GM21576 (cell line): Measurements from ENCODE around the gene PRRX1.

Experiments used
- ATAC-seq: cut with Tn5 transposase; IDR thresholded peaks from one replicate; pipeline ENCODE4 v1.9.1; 2021; ENCODE audit warnings: mild to moderate bottlenecking, moderate library complexity; ENCODE audit not compliant: unreplicated experiment

The PRRX1 gene

DNA sequence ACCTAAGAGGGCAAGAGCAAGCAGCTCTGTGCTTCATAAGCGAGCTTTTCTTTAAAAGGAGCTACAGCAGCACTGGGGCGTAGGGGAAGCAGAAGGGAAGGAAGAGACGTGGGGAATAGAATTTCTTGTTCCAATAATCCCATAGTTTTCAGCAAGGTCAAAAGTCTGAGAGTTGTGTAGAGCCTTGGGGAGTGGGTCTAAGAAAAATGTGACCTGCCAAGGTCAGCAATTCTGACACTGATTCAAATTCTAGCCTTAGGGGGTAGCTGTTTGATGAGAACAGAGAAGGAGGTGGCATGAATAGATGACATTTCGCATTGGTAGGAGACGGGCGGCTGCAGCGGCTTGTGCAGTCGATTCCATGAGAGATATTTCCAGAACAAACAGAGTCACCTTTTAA lies 22.4 kb downstream of the PRRX1 start:
- no peak for ATAC-seq

- ATAC-seq = no peak
These were observed 23.7 kb downstream of the PRRX1 start for GRCh38 chr1:170687621-170688020.

GRCh38 chr1:170691258-170691657 lies 27.3 kb downstream of the PRRX1 start:
- no peak for ATAC-seq

DNA sequence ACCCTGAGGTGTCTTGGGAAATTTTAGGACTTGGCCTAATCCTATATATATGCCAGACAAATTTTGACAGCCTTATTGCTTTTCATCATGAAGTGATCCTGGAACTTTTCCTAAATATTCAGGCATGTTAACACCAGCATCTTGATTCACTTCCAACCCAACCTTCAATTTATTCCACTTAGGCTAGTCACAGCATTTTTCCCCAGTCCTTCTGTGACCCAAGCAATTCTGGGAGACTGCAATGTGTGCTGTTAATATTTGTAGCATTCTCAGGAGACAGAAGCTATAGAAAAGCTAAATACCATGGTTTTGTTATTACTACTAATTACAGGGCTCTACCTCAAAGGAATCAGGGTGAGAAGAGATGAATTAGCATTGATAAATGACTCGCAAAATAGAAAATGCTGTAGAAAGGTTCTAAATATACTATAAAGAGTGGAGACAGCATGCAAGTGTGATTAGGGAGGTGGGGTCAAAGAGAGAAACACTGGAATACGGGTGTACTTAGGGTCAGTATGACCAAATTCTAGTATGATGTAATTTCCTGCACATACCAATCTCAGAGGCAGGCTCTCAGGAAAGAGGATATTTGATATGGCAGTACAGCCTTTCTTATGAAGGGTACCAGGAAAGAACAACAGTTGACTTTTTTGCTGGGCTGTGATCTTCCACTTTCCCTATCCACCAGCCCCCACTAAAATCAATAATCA lies 29.1 kb downstream of the PRRX1 start:
- ATAC-seq = no peak

DNA sequence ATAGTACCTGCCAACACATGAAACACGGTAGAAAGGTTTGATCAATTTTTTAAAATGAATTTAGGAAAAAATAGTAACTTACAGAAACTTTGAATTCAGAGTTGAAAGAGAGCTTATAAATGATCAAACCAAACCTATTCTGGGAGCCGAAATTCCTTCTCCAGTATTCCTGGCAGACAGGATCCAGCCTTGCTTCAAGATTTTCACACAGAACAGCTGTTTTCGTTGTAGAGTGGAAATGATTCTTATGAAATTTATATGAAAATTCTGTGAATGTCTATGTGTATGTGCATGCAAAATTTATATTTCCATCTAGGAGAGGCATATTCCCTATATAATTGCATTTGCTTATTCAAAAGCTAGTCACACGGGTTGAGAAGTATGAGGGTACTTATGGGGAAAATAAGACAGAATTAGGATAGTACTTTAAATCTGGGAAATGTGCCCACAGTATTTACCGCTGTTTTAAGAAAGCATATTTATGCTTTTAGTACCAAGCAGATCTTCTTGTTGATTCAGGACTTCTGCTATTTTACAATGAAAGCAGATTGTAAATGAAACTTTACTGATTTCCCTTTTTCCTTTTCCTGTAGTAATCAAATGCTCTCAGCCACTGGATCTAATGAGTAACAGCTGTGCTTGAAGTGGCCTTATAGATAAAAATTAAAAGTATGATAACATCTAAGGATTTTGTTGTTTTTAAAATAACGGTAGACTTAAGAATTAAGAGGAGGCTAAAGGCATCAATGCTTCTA lies 30.4 kb downstream of the PRRX1 start:
- no peak for ATAC-seq

- no peak for ATAC-seq
These were observed 32.1 kb downstream of the PRRX1 start for GRCh38 chr1:170695955-170696590.

DNA sequence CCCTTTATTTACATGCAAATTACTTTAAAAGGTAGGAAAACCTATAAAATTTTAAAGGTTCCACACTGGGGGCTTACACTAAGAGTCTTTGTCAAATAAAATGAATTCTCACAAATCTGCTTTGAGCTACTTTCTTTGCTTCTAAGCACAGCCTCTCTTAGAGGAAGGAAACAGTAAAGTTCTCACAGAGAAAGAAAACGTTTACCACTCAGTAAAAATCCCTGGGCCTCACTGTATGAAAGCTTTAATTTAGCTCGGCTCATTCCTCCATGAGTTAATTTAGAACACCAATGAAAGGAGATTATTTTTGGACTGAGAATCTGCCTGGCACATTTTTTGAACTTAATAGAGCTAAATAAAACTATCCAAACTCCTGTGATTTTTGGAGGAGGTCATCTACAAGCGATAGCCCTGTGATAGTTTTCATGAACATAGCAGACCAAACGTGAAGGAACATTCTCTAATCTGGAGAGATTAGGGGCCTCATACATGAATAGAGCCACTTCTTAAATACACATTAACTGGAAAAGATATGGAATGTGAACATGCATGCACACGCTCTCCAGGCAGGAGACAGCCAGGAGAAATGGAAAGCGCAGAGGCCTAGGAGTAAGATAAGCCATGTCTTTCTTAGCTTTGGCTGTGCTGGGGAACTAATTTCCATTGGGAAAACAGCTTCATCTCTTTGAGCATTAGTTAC lies 32.8 kb downstream of the PRRX1 start:
- no peak for ATAC-seq

- no peak for ATAC-seq
These were observed 33.4 kb downstream of the PRRX1 start for GRCh38 chr1:170697316-170697715.

DNA sequence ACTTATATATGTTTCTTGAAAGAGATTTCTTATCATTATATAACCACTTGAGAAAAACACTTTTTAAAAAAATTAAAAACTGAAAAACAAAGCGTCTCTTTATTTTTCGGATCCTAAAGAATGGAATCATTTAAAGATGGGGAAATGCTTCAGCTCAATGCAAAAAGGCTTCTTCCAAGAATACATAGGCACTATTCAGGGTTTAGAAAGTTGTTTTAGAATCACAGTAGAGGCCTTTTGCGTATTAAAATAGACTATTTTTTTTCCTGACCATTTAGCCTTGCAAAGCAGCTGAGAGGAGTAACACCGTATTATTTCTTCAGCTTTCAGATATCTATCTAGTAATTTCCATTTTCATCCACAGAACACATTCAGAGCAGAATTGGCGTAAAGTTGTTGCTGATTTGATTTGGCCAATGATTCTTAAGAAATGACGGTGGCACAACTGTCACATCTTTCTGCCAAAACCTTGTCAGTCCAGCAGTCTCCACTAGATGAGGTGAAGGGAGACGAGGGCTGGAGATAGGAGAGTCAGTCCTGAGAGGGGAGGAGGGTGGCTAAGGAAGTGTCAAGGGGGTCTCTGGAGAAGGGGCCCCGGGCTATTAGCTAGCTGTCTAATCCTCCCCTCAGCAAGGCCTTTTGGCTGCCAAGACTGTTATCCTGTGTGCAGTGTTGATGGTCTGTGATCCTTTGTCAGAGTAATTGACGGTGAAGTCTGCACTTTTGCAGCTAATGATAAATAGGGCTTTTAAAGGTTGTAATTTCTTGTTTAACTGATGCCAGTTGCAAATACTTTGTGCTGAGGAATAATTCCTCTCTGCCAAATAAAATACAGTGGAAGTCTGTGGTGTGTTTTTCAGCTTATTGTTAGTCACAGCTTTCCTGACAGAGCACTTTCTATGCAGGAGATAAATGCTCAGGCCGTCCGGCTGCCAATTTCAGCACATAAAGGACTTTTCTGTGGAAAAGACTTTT lies 34.7 kb downstream of the PRRX1 start:
- no peak for ATAC-seq

DNA sequence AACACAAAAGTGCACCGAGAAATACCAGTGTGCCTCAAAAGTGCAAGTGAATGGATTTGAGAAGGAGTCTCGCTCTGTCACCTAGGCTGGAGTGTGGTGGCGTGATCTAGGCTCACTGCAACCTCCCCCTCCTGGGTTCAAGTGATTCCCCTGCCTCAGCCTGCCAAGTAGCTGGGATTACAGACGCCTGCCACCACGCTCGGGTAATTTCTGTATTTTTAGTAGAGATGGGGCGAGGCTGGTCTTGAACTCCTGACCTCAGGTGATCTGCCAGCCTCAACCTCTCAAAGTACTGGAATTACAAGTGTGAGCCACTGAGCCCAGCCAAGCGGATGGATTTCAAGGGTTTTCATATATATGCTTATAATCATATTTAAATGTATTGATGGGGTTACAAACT lies 35.8 kb downstream of the PRRX1 start:
- no peak for ATAC-seq

GRCh38 chr1:170700842-170701615 lies 37.1 kb downstream of the PRRX1 start:
- no peak for ATAC-seq

DNA sequence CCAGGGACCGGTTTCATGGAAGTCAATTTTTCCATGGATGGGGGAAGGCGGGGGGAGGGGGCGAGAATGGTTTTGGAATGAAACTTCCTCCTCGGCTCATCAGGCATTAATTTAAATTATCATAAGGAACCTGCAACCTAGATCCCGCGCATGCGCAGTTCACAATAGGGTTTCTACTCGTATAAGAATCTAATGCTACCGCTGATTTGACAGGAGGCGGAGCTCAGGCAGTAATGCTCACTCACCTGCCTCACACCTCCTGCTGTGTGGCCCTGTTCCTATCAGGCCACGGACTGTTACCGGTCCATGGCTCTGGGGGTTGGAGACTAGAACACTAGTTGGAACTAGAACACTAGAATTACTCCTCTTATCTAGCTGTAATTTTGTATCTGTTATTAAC lies 38.0 kb downstream of the PRRX1 start:
- no peak for ATAC-seq

GRCh38 chr1:170703591-170703990 lies 39.7 kb downstream of the PRRX1 start:
- no peak for ATAC-seq

DNA sequence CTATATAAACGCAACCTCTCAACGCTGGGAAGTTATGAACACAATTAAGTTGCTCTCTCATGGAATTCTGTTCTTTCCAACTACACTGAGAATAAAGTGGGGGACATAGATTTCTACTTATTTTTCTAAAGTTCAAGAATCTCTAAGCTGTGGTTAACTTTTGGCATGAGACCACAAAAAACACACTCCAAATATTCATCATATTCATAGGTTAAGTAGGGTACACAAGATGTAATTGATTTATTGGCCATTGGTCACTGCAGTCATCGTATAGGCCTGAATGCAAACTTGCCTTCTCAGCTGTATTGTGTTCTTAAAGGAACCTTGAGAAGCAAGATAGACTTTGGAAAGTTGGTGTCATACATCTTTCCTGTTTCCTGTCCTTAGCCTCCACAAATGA lies 40.3 kb downstream of the PRRX1 start:
- ATAC-seq = no peak

- ATAC-seq = no peak
These were observed 42.0 kb downstream of the PRRX1 start for GRCh38 chr1:170705981-170706380.

DNA sequence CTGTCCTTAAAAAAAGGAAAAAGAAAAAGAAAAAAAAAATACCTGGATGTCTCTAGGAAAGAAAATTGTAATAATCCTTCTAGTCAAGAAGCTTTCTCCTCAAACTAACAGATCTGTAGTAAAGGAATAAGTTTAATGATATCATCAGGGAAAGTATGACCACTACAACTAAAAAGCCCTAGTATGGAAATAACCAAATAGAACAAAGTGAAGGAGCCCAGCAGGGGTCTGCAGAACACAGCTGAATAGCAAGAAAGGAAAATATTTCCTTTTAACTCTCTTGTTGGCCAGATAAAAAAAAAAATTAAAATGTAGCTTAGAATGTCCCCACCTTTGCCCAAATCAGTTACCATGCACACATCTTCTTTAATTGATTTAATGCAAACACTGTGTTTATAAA lies 43.2 kb downstream of the PRRX1 start:
- ATAC-seq = no peak

- no peak for ATAC-seq
These were observed 44.2 kb downstream of the PRRX1 start for GRCh38 chr1:170707959-170708655.

GRCh38 chr1:170711682-170712081 lies 47.8 kb downstream of the PRRX1 start:
- ATAC-seq = no peak

DNA sequence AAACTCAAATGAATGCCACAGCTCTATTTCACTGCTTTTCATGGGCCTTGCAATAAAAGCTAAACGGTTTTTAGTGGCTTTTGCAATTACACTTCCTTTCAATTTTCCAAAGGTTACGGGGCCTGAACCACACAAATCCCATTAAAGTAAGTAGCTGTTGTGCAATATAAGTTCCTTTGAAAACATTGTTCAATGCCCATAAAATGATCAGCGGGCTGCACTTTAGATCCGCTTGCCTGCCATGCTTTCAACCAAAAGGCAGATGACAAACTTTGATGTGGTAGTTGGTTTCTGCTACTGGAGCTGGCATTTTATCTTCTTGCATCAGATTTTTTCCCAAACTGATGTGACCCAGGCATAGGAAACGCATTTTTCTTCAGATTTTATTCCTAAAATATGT lies 50.2 kb downstream of the PRRX1 start:
- ATAC-seq = no peak
